BJ (cell line): ENCODE data around the gene CYP24A1. TPM values are rescaled to one million over a fixed set of nuclear protein-coding genes. Genes with fewer than 3 reads are reported as not detected.

Experiments
- CTCF ChIA-PET: fragments of 350-600 bp; formaldehyde crosslinking; extraction: SDS; loops from one replicate; lab custom pipeline; 2021; ENCODE audit warnings: antibody characterized with exemption, inconsistent platforms; lab: Yijun Ruan, JAX
- POLR2A ChIA-PET: fragments of 300-600 bp; sonication (Branson Sonifier 250); formaldehyde crosslinking; extraction: SDS; loops from one replicate; lab custom pipeline; 2021; ENCODE audit warnings: antibody characterized with exemption; lab: Charles Lee
- DNase-seq: peaks from one replicate; pipeline ENCODE4 v3.0.0-alpha.2; 2011; ENCODE audit warnings: low read depth
- H3K27me3 ChIP-seq: 2 replicates; pipeline ENCODE4 v1.6.0; 2011; ENCODE audit warnings: low read length; ENCODE audit not compliant: control insufficient read depth, insufficient read depth
- H3K36me3 ChIP-seq: 2 replicates; pipeline ENCODE4 v1.5.1; 2011; ENCODE audit warnings: low read length; ENCODE audit not compliant: control insufficient read depth, insufficient read depth
- H3K4me3 ChIP-seq: 2 replicates; pipeline ENCODE4 v1.5.1; 2011; ENCODE audit warnings: low read depth, mild to moderate bottlenecking, control low read depth, low read length
- polyA plus RNA-seq: library from polyadenylated mRNA; depleted of rRNA; stranded (reverse); fragments of >200 nt; gene quantifications from 2 replicates; pipeline ENCODE4 v1.2.3, GENCODE V29; 2011
- TF ChIP-seq, protein P1 (sequence below): IDR thresholded peaks from 2 replicates; pipeline ENCODE4 v1.5.1; 2011; ENCODE audit warnings: low read depth, mild to moderate bottlenecking, control low read depth, inconsistent platforms, low read length, moderate library complexity; ENCODE audit not compliant: insufficient read depth

Gene CYP24A1
- polyA plus RNA-seq, 1 experiment: 0.10 TPM

DNA sequence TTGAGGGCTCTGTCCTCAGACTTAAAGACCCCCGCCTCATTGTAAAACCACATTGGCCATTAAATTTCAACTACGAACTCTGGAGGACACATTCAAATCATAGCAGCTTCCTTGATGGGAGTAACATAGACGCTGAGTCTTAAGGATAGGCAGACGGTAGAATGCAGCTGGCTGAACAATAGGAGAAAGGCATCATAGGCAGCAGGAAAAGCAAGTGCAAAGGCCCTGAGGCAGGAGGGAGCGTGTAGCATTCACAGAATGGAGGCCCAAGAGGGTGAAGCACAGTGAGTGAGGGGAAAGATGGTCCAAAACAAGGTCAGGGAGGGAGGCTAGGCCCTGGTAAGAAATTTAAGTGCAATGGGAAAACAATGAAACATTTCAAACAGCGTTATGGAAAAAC, 25.5 kb upstream of the CYP24A1 start:
- Histone ChIP-seq H3K27me3 (no peaks in the 10 kb centered on the region), H3K4me3 (no peak overlapping the region), H3K36me3 (no peaks in the 10 kb centered on the region)
- TF ChIP-seq, protein P1, sequence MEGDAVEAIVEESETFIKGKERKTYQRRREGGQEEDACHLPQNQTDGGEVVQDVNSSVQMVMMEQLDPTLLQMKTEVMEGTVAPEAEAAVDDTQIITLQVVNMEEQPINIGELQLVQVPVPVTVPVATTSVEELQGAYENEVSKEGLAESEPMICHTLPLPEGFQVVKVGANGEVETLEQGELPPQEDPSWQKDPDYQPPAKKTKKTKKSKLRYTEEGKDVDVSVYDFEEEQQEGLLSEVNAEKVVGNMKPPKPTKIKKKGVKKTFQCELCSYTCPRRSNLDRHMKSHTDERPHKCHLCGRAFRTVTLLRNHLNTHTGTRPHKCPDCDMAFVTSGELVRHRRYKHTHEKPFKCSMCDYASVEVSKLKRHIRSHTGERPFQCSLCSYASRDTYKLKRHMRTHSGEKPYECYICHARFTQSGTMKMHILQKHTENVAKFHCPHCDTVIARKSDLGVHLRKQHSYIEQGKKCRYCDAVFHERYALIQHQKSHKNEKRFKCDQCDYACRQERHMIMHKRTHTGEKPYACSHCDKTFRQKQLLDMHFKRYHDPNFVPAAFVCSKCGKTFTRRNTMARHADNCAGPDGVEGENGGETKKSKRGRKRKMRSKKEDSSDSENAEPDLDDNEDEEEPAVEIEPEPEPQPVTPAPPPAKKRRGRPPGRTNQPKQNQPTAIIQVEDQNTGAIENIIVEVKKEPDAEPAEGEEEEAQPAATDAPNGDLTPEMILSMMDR: no peak
- CTCF ChIA-PET: interaction anchor here (0.5 to 13.0 kb wide), 22 partner anchors 8 to 1061 kb away, joined by 3 to 544 read pairs (median 4); partner anchors contain the start of gene PFDN4
- DNase-seq: no peak
- POLR2A ChIA-PET: no interaction called here

DNA sequence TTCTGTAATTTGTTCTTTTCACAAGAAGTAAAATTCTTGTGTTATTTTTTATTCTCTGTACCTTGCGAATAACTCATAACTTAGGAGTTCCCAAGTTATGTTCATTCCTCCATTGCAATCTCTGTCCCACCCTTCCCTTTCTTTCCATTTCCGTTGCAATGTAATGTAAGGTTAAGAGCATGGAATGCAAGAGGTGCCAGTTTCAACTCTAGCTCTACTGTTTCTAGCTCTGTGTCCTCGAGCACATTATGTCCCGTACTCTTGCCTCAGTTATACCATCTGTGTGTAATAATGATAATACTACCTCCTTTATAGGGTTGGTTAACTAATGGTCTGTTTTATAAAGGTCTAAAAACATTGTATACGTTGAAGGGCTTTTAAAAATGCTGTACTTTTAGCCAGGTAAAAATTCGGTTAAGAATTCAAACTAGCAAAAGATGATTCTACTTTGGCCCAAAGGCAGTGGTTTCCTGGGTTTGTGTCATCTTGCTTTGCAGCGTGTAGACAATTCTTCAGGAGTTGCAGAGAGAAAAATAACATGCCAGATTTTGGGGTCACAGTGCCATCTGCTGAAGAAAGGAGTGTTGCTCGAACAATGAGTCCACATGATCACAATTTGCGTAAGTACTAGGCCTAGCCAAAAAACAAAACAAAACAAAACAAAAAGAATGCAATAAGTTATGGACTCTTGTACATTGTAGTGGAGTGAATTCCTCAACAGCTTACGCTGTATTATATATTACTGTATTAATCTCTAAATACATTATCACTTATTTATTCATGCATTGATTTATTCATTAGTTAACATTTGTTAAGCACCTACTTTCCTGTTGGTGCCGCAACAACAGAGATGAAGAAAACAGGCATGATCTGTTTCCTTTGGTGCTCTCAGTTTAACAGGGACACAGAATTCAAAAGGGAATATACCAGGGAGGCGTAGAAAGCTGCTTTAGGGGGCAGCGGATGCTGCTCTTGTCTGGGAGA, 24.1 kb upstream of the CYP24A1 start:
- H3K36me3 ChIP-seq: no peaks in the 10 kb centered on the region
- H3K27me3 ChIP-seq: no peaks in the 10 kb centered on the region
- H3K4me3 ChIP-seq: no peak overlapping the region
- TF ChIP-seq, protein P1: peak; percentile 50
- ChIA-PET POLR2A (no interaction called here), CTCF (interaction anchor here (0.7 to 13.0 kb wide), 14 partner anchors 8 to 450 kb away, joined by 3 to 544 read pairs (median 4); partner anchors contain the start of gene PFDN4)
- DNase-seq: no peak

DNA sequence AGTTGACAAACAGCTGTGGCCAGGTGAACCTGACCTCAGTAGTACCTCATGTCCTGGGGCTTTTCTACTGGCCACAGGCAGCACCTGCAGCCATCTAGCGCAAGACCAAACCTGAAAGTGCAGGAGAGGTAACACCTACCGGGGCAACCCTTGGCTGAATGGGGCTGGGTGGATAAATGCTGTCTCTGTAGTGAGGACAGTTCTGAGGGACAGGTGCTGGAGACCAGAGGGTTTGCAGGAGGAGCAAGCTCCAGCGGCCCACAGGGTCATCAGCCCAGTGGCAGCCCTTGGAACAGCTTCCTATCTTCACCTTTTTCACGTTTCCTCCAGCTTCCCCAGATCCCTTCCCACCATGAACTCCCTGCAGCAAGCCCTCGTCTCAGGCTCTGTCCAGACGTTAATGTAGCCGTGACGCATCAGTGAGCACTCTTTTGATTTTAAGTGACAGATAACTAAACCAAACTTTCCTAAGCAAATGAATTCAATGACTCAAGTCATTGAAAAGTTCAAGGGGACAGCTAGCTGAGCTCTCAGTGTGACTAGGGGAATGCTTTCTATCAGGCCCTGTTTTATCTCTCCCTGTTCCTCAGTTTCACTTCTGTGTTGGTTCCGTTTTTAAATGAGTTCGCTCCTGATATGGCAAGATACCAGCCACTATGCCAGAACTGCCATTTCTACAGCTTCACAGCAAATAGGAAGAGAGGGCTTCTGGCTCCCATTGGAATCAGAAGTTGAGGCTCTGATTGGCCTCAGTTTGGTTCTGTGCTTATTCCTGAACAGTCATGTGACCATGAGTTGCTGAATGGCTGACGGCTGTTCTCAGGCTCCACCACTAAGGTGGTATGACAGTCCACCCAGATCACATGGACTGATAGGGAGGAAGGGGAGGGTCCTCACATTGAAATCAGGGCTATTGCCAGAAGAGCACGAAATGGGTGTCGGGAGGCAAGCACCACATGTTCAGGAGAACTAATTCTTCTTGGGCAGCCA, 22.0 kb upstream of the CYP24A1 start:
- Histone ChIP-seq H3K36me3 (no peaks in the 10 kb centered on the region), H3K4me3 (no peak overlapping the region), H3K27me3 (no peaks in the 10 kb centered on the region)
- CTCF ChIA-PET: interaction anchor here (1.0 to 3.1 kb wide), 7 partner anchors 12 to 105 kb away, joined by 3 to 17 read pairs (median 9); partner anchors contain the start of gene PFDN4
- POLR2A ChIA-PET: no interaction called here
- no peak for DNase-seq
- TF ChIP-seq, protein P1: no peak

DNA sequence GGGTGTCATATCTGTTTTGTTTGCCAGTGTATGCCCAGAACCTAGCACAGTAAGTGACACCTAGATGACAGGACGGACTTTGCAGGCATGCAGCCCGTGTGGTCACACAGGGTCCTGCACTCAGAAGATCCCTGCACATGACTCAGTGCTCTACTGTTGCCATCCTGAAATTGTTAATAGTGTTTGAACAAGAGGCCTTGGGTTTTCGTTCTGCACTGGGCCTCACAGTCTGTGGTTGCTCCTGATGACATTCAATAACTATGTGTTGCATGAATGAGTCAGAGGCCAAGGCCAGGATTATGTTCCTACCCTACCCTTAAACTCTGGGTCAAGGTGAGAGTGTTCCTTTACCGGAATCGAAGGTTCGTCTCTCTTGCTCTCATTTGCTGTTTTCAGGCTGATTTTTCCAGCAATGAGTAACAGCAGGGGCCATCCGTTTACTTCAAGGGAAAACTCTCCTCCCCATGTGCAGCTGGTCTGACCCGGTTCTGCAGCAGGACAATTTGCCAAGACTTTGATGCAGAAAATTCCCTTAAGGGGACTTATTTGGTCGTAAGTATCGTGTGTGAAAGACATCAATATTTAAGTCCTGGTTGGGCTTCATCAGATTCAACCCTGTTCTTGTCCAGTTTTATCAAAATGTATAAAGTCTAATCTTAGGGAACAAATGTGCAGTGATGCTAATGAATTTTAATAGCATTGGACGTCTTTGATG, 21.1 kb upstream of the CYP24A1 start:
- H3K4me3 ChIP-seq: no peak overlapping the region
- CTCF ChIA-PET: interaction anchor here (1.0 to 3.1 kb wide), 8 partner anchors 12 to 104 kb away, joined by 3 to 17 read pairs (median 6); partner anchors contain the start of gene PFDN4
- POLR2A ChIA-PET: no interaction called here
- no peaks in the 10 kb centered on the region for H3K36me3 ChIP-seq
- DNase-seq: no peak
- H3K27me3 ChIP-seq: no peaks in the 10 kb centered on the region
- TF ChIP-seq, protein P1: peak; percentile 35; the same call in 1 of the 2 replicates
